T47D (cell line): ENCODE data around the gene ACTL7A.
"Not testable (repeated sequence)": the region's sequence is repeated elsewhere in the genome, so short reads cannot be mapped to it uniquely, and the experiment has no call there.

ENCODE experiments used
- DNase-seq, 2 experiments: peaks; one replicate each; pipeline versions ENCODE4 v3.0.0 to v3.0.0-alpha.2; 2011 to 2012; ENCODE audit warnings: low read depth in 1 of 2, low spot score in 1 of 2
- JUND ChIP-seq: IDR thresholded peaks from 2 replicates; pipeline ENCODE4 v1.6.1; 2012; ENCODE audit warnings: low read depth
- in situ Hi-C: cut with HindIII; loops from 2 replicates; pipeline ENCODE4 v1.10.0; 2016; ENCODE audit warnings: low sequenced_read_pairs, low pct_unique_long_range_greater_than_20kb

ACTL7A gene

DNA sequence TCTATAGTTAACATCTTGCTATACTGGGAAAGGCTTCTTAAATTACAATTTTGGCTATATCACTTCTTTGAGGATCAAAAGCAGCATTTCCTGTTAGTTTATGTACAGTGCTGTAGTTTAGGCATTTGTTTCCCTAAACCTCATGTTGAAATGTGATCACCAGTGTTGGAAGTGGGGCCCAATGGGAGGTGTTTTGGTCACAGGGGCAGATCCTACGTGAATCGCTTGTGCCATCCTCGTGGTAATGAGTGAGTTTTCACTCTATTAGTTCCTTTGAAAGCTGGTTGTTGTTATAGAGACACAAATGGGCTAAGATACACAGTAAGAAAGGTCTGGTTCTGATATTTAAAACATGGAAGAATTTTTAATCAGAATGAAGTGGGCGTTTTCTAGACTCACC is 5.8 kb downstream of the ACTL7A start:
- TF ChIP-seq JUND: no peak
- in situ Hi-C loops: no loop called here
- no peak for DNase-seq

DNA sequence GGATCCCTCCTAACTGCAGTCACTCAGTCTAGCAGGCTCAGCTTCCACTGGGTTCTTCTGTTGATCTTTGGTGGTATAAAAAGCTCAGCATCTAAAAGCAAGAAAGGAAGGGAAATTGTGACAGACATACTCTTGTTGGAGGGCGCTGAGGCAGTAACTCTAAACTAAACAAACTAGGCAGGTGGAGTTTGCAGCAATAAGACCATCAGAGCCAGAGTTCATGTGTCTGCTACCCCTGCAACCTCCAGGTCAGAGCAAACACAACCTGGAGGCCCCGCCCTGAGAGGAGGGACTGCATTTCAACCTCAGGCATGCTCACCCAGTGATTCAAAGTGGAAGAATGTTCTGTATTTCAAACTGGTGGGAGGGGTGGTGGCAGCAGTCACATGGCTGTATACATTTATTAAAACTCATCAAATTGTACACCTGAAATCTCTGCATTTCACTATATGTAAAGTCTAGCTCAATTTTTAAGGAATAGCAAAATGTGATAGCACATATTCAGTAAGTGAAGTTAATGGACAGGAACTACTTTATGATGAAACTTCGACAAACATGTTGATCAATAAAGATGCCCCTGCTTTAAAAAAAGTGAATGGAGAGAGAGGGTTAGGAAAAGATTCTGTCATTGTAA is 7.1 kb downstream of the ACTL7A start:
- TF ChIP-seq JUND: no peak
- DNase-seq: no peak
- in situ Hi-C loops: no loop called here

DNA sequence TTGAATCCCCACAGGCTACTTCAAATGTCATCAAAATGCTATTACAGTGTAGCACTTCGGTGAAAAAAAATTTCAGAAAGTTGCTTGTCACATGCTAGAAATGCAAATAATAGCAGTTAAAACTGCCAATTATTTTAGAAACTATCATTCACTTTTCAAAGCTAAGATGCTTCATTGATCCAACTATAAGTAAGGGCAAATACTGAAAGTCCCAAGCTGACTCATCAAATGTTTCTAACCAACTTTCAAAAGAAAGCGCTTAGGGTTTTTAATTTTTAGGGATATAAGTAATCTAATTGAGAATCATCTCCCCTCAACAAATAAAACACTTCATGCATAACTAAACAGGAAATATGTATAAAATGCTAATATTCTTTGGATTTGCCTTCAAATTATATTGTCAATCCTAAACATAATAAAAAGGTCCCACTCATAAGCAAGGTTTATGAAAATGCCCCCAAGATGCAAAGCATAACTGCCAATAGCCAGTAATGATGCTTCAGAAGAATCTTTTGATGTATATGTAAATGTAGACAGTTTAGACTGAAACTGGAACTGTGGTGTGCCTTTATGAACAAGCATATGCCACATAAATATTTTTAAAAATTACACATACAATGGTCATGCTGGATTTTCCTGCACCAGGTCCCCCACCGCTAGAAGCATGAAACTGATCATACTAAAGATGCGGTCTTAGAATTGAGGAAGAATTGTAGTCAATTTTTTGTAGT is 12.2 kb downstream of the ACTL7A start:
- in situ Hi-C loops: no loop called here
- TF ChIP-seq JUND: no peak
- DNase-seq: no peak

- in situ Hi-C loops: no loop called here
- no peak for TF ChIP-seq JUND
- no peak for DNase-seq
Observed at GRCh38 chr9:108876425-108876824, 14.4 kb downstream of the ACTL7A start.

- in situ Hi-C loops: no loop called here
- no peak for TF ChIP-seq JUND
- no peak for DNase-seq
Observed at GRCh38 chr9:108877524-108877923, 15.5 kb downstream of the ACTL7A start.

GRCh38 chr9:108880738-108881316 is 18.8 kb downstream of the ACTL7A start:
- no peak for DNase-seq
- TF ChIP-seq JUND: no peak
- in situ Hi-C loops: no loop called here

- in situ Hi-C loops: no loop called here
- no peak for TF ChIP-seq JUND
- no peak for DNase-seq
Observed at GRCh38 chr9:108882052-108882888, 20.2 kb downstream of the ACTL7A start.

DNA sequence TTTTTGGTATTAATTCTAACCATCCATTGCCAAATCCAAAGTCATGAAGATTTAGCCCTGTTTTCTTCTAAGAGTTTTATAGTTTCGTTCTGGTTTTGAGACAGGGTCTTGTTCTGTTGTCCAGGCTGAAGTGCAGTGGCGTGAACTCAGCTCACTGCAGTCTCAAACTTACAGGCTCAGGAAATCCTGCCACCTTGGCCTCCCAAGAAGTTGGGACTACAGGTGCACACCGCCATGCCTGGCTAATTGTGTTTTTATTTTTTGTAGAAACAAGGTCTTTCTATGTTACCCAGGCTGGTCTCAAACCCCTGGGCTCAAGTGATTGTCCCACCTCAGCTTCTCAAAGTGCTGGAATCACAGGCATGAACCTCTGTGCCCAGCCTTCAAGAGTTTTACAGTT is 21.0 kb downstream of the ACTL7A start:
- in situ Hi-C loops: no loop called here
- no peak for DNase-seq
- no peak for TF ChIP-seq JUND

GRCh38 chr9:108884701-108885100 is 22.6 kb downstream of the ACTL7A start:
- in situ Hi-C loops: no loop called here
- DNase-seq: no peak
- no peak for TF ChIP-seq JUND

- in situ Hi-C loops: no loop called here
- no peak for TF ChIP-seq JUND
- DNase-seq: peak in 1 of 2 experiments; percentile 8
Observed at GRCh38 chr9:108885643-108886348, 23.7 kb downstream of the ACTL7A start.

DNA sequence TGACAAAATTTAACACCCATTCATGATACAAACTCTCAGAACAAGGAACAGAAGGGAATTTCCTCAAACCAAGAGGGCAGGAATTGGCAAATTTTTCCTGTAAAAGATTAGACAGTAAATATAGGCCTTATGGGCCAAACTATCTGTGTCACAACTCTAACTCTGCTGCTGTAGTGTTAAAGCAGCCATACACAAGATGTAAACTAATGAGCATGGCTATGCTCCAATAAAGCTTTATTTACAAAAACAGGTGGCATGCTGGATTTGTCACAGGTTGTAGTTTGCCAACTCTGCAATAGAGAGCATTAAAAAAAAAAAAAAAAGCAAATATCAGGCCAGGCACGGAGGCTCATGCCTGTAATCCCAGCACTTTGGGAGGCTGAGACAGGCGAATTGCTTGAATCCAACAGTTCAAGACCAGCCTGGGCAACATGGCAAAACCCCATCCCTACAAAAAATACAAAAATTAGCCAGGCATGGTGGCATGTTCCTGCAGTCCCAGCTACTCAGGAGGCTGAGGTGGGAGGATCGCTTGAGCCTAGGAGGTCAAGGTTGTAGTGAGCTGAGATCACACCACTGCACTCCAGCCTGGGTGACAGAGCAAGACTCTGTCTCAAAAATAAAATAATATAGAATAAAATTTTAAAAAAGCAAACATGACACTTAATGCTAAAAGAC is 24.7 kb downstream of the ACTL7A start:
- in situ Hi-C loops, DNase-seq: not testable (repeated sequence)

DNA sequence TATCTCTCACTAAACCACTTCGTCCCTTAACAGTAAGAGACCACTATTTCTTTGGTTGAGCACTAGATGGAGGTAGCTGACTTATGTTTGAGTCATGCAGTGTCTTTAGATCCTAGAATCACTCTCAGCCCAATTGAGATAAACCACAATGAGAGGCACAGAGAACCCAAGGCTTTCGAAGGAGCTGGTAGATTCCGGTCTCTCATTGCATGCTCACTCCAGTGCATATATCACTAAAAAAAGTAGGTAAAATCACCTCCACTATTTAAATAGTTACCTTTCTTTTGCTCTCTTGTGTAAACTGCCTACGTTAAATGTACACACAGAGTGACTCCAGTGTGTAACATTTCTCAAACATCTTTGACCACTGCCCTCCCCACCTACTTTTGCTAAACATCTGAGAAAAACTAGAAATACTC is 27.6 kb downstream of the ACTL7A start:
- no peak for TF ChIP-seq JUND
- in situ Hi-C loops: no loop called here
- DNase-seq: peak in 1 of 2 experiments; percentile 22
